Keratinocyte (primary cell): ENCODE results near the gene LSM6. TPM values are rescaled to one million over a fixed set of nuclear protein-coding genes. Genes with fewer than 3 reads are reported as not detected.

ENCODE experiments used
- DNase-seq: peaks from one replicate; pipeline ENCODE4 v3.0.0-alpha.2; 2011; ENCODE audit warnings: low read depth, missing footprints, low spot score
- FAIRE-seq: peaks from 2 replicates; lab custom pipeline; 2011; peaks lifted over from hg19 to GRCh38; lab: Jason Lieb, UNC
- H2AFZ ChIP-seq: 2 replicates; pipeline ENCODE4 v1.6.0; 2012; ENCODE audit warnings: low read length, control low read depth, inconsistent platforms; ENCODE audit not compliant: control insufficient read depth
- H3K27ac ChIP-seq: 2 replicates; pipeline ENCODE4 v1.5.1; 2011; ENCODE audit warnings: low read length; ENCODE audit not compliant: control insufficient read depth, insufficient read depth
- H3K27me3 ChIP-seq: 3 replicates; pipeline ENCODE4 v1.6.0; 2011; ENCODE audit warnings: low read length; ENCODE audit not compliant: control insufficient read depth, insufficient read depth; ENCODE audit errors: extremely low read depth
- H3K36me3 ChIP-seq, 2 experiments: 2 replicates in 1 of 2; 3 replicates in 1 of 2; pipeline ENCODE4 v1.5.1; 2011; ENCODE audit warnings: low read length in 2 of 2, mild to moderate bottlenecking in 1 of 2; ENCODE audit not compliant: control insufficient read depth in 2 of 2, insufficient read depth in 2 of 2; ENCODE audit errors: extremely low read depth in 1 of 2
- H3K4me1 ChIP-seq: 3 replicates; pipeline ENCODE4 v1.5.1; 2011; ENCODE audit warnings: low read length; ENCODE audit not compliant: control insufficient read depth, insufficient read depth; ENCODE audit errors: extremely low read depth
- H3K4me2 ChIP-seq: 3 replicates; pipeline ENCODE4 v1.6.0; 2011; ENCODE audit warnings: low read depth, low read length; ENCODE audit not compliant: control insufficient read depth, insufficient read depth; ENCODE audit errors: extremely low read depth
- H3K4me3 ChIP-seq, 3 experiments: fragments of 200-600 bp in 1 of 3; sonication (generic) in 1 of 3; 2 replicates in 2 of 3; 3 replicates in 1 of 3; pipeline ENCODE4 v1.5.1; 2011 to 2016; ENCODE audit warnings: low read length in 3 of 3, mild to moderate bottlenecking in 3 of 3, control low read depth in 2 of 3, inconsistent platforms in 1 of 3, low read depth in 1 of 3, mixed read lengths in 1 of 3, mixed run types in 1 of 3, moderate library complexity in 1 of 3; ENCODE audit not compliant: control insufficient read depth in 2 of 3, insufficient read depth in 2 of 3; ENCODE audit errors: extremely low read depth in 1 of 3
- H3K79me2 ChIP-seq: 2 replicates; pipeline ENCODE4 v1.6.0; 2012; ENCODE audit warnings: low read length; ENCODE audit not compliant: control insufficient read depth, insufficient read depth
- H3K9ac ChIP-seq: 3 replicates; pipeline ENCODE4 v1.6.0; 2011; ENCODE audit warnings: low read length; ENCODE audit not compliant: control insufficient read depth, insufficient read depth; ENCODE audit errors: extremely low read depth
- H3K9me1 ChIP-seq: 3 replicates; pipeline ENCODE4 v1.6.0; 2011; ENCODE audit warnings: low read length; ENCODE audit not compliant: control insufficient read depth, insufficient read depth; ENCODE audit errors: extremely low read depth
- H3K9me3 ChIP-seq: 2 replicates; pipeline ENCODE4 v1.5.1; 2012; ENCODE audit warnings: low read depth, low read length; ENCODE audit not compliant: control insufficient read depth
- H4K20me1 ChIP-seq: 3 replicates; pipeline ENCODE4 v1.6.0; 2011; ENCODE audit warnings: low read length; ENCODE audit not compliant: control insufficient read depth, insufficient read depth; ENCODE audit errors: extremely low read depth
- EZH2 ChIP-seq: IDR thresholded peaks from one replicate; pipeline ENCODE4 v1.6.1; 2012; ENCODE audit warnings: inconsistent platforms, mild to moderate bottlenecking, low read length, moderate library complexity
- dilution Hi-C: fragments of 300-500 bp; cut with MboI; formaldehyde crosslinking; loops from one replicate; pipeline ENCODE4 v1.7.0; 2020; ENCODE audit warnings: low sequenced_read_pairs; ENCODE audit not compliant: extremely low pct_ligation_motif_present
- polyA plus RNA-seq, 5 experiments: library from polyadenylated mRNA; depleted of rRNA in 3 of 5; stranded (reverse) in 3 of 5; stranded (forward) in 1 of 5; unstranded in 1 of 5; fragments of >200 nt; gene quantifications; 1 replicate in 1 of 5; 2 replicates in 3 of 5; 3 replicates in 1 of 5; pipeline versions ENCODE4 v1.2.1 to v1.2.3, GENCODE V29; 2011 to 2012; ENCODE audit warnings: missing spikeins in 2 of 5, low read depth in 1 of 5, low replicate concordance in 1 of 5
- TF ChIP-seq, protein P1 (sequence below), 3 experiments: IDR thresholded peaks in 1 of 3; conservative IDR thresholded peaks in 1 of 3; optimal IDR thresholded peaks in 1 of 3; 2 replicates in 2 of 3; 3 replicates in 1 of 3; pipeline versions ENCODE3 to v1.5.1; 2011; ENCODE audit warnings: low read length in 3 of 3, mild to moderate bottlenecking in 3 of 3, moderate library complexity in 2 of 3, control low read depth in 1 of 3, inconsistent platforms in 1 of 3; ENCODE audit not compliant: insufficient read depth in 2 of 3; ENCODE audit errors: extremely low read depth in 1 of 3

The LSM6 gene
- polyA plus RNA-seq, 1 donor (not counting 4 experiments of a cell fraction or from before 2014, with no cell fraction given): 33.7 TPM

- dilution Hi-C loops: no loop called here
- DNase-seq: no peak
- no peak for TF ChIP-seq EZH2
- TF ChIP-seq, protein P1, sequence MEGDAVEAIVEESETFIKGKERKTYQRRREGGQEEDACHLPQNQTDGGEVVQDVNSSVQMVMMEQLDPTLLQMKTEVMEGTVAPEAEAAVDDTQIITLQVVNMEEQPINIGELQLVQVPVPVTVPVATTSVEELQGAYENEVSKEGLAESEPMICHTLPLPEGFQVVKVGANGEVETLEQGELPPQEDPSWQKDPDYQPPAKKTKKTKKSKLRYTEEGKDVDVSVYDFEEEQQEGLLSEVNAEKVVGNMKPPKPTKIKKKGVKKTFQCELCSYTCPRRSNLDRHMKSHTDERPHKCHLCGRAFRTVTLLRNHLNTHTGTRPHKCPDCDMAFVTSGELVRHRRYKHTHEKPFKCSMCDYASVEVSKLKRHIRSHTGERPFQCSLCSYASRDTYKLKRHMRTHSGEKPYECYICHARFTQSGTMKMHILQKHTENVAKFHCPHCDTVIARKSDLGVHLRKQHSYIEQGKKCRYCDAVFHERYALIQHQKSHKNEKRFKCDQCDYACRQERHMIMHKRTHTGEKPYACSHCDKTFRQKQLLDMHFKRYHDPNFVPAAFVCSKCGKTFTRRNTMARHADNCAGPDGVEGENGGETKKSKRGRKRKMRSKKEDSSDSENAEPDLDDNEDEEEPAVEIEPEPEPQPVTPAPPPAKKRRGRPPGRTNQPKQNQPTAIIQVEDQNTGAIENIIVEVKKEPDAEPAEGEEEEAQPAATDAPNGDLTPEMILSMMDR (optimal IDR thresholded peaks at IDR 0.05 in 1 of 3, IDR thresholded peaks at IDR 0.05 in 1 of 3, conservative IDR thresholded peaks at IDR 0.05 in 1 of 3; ENCODE audit: extremely low read depth in 1 of 3, insufficient read depth in 2 of 3, low read length in 3 of 3): no peak
- no peak overlapping the region for H3K27ac ChIP-seq
- H3K9ac ChIP-seq: no peak overlapping the region
- no peaks in the 10 kb centered on the region for H3K9me3 ChIP-seq
- H3K9me1 ChIP-seq: no peaks in the 10 kb centered on the region
- H3K4me3 ChIP-seq: no peak overlapping the region
- no peaks in the 10 kb centered on the region for H4K20me1 ChIP-seq
- no peaks in the 10 kb centered on the region for H3K27me3 ChIP-seq
- FAIRE-seq: no peak
- H3K36me3 ChIP-seq: peaks cover 6 to 23% of the 10 kb centered on the region in 2 experiments
- no peaks in the 10 kb centered on the region for H3K4me1 ChIP-seq
- no peaks in the 10 kb centered on the region for H3K79me2 ChIP-seq
- no peak overlapping the region for H2AFZ ChIP-seq
- no peak overlapping the region for H3K4me2 ChIP-seq
Measured at GRCh38 chr4:146191766-146192458, 16.4 kb downstream of the LSM6 start.

GRCh38 chr4:146193628-146194027 is 18.1 kb downstream of the LSM6 start:
- no peak for DNase-seq
- H3K9me3 ChIP-seq: no peaks in the 10 kb centered on the region
- H3K9ac ChIP-seq: no peak overlapping the region
- H3K4me2 ChIP-seq: no peak overlapping the region
- peaks cover 3 to 16% of the 10 kb centered on the region in 2 experiments for H3K36me3 ChIP-seq
- H3K27me3 ChIP-seq: no peaks in the 10 kb centered on the region
- H3K27ac ChIP-seq: no peak overlapping the region
- no peaks in the 10 kb centered on the region for H4K20me1 ChIP-seq
- no peaks in the 10 kb centered on the region for H3K9me1 ChIP-seq
- dilution Hi-C loops: no loop called here
- no peak overlapping the region for H3K4me3 ChIP-seq
- H3K4me1 ChIP-seq: no peaks in the 10 kb centered on the region
- no peak for TF ChIP-seq EZH2
- TF ChIP-seq, protein P1 (optimal IDR thresholded peaks at IDR 0.05 in 1 of 3, IDR thresholded peaks at IDR 0.05 in 1 of 3, conservative IDR thresholded peaks at IDR 0.05 in 1 of 3; ENCODE audit: extremely low read depth in 1 of 3, insufficient read depth in 2 of 3, low read length in 3 of 3): no peak
- no peaks in the 10 kb centered on the region for H3K79me2 ChIP-seq
- no peak for FAIRE-seq
- no peak overlapping the region for H2AFZ ChIP-seq
